GM21381 (cell line): Measurements from ENCODE around the gene HIPK4.
"Not testable (repeated sequence)": the region's sequence is repeated elsewhere in the genome, so short reads cannot be mapped to it uniquely, and the experiment has no call there.

Source experiments
- ATAC-seq: cut with Tn5 transposase; IDR thresholded peaks from one replicate; pipeline ENCODE4 v1.9.1; 2021; ENCODE audit warnings: mild to moderate bottlenecking, moderate library complexity; ENCODE audit not compliant: unreplicated experiment

The HIPK4 gene, protein sequence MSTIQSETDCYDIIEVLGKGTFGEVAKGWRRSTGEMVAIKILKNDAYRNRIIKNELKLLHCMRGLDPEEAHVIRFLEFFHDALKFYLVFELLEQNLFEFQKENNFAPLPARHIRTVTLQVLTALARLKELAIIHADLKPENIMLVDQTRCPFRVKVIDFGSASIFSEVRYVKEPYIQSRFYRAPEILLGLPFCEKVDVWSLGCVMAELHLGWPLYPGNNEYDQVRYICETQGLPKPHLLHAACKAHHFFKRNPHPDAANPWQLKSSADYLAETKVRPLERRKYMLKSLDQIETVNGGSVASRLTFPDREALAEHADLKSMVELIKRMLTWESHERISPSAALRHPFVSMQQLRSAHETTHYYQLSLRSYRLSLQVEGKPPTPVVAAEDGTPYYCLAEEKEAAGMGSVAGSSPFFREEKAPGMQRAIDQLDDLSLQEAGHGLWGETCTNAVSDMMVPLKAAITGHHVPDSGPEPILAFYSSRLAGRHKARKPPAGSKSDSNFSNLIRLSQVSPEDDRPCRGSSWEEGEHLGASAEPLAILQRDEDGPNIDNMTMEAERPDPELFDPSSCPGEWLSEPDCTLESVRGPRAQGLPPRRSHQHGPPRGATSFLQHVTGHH

GRCh38 chr19:40390084-40390742 lies at the start of gene HIPK4:
TSS of gene HIPK4 (minus strand) at chr19:40390181. CDS start at chr19:40389902, 279 bp downstream.
- ATAC-seq = no peak

GRCh38 chr19:40438284-40438683 lies 48.3 kb upstream of the HIPK4 start:
- no peak for ATAC-seq

- peak; percentile 65 for ATAC-seq
These were observed 43.6 kb upstream of the HIPK4 start for GRCh38 chr19:40433391-40434216.

GRCh38 chr19:40432760-40433159 lies 42.8 kb upstream of the HIPK4 start:
- not testable (repeated sequence) for ATAC-seq

GRCh38 chr19:40431698-40432097 lies 41.7 kb upstream of the HIPK4 start:
- ATAC-seq = no peak

GRCh38 chr19:40430242-40430641 lies 40.3 kb upstream of the HIPK4 start:
- ATAC-seq = not testable (repeated sequence)

- ATAC-seq = not testable (repeated sequence)
These were observed 38.2 kb upstream of the HIPK4 start for GRCh38 chr19:40428197-40428596.

- ATAC-seq = peak; percentile 85
These were observed 35.7 kb upstream of the HIPK4 start, which contains the start of gene SERTAD1 for GRCh38 chr19:40425450-40426287. TSS of gene SERTAD1 (minus strand) at chr19:40425992. CDS start at chr19:40423546, 2,446 bp downstream.

GRCh38 chr19:40424637-40425449 lies 34.9 kb upstream of the HIPK4 start:
- peak; percentile 1 for ATAC-seq

- no peak for ATAC-seq
These were observed 34.0 kb upstream of the HIPK4 start for GRCh38 chr19:40423938-40424337.

DNA sequence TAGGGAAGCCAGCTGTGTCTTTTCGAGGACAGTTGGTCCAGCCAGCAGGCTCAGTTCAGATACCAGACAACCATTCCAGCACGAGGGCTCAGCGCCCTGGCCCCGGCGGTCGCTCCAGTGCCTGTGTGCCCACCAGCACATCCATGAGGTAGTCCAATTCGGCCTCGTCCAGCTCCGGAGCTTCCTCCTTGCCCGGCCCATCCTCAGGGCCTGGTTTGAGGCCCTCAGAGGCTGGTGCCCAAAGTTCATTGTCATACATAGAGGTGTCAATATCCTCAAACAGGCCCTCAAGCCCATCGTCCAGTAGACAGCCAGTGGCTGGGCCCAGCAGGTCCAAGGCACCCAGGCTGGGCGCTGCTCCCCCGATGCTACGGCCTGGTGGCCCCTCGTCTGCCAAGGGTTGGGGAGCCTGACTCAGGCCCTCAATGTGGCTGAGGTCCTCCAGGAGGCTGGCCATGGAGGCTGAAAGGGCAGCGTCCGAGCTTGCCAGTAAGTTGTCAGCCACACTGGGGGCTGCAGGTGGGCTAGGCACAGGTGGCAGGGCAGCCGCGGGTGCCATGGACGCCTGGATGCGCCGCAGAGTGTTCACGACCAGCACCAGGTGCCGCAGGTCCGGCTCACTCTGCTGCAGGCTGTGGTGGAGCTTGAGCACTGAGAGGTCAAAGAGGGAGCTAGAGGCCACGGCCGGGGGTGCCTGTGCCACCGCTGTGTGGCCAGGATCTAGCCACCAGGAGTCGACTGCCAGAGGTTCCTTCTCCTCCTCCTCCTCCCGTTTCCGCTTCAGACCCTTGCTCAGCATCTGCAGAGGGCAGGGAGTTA lies 33.0 kb upstream of the HIPK4 start:
- no peak for ATAC-seq

DNA sequence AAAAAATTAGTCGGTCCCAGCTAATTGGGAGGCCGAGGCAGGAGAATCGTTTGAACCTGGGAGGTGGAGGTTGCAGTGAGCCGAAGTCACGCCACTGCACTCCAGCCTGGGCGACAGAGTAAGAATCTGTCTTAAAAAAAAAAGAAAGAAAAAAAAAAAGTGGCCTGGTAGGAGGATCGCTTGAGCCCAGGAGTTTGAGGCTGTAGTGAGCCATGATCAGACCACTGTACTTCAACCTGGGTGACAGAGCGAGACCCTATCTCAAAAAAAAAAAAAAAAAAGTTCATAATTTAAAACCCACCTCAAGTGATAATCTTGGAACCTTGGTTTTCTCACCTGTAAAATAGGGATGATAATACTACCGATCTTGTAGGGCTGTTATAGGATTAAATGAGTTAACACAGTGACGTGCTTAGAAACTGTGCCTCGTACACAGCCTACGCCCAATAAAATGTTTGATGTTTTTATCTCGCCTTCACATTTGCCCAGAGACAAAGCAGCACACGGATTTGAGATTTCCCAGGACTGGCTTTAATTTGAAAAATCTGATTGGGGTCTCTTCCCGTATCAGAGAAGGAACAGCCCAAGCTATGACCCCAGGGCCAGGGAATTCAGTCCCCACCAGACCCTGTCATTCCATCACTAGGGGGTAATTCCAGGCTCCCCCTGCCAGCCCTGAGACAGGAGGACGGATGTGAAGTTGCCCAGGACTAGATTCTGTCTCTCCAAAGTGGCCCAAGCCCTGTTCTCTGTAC lies 32.2 kb upstream of the HIPK4 start:
- no peak for ATAC-seq

DNA sequence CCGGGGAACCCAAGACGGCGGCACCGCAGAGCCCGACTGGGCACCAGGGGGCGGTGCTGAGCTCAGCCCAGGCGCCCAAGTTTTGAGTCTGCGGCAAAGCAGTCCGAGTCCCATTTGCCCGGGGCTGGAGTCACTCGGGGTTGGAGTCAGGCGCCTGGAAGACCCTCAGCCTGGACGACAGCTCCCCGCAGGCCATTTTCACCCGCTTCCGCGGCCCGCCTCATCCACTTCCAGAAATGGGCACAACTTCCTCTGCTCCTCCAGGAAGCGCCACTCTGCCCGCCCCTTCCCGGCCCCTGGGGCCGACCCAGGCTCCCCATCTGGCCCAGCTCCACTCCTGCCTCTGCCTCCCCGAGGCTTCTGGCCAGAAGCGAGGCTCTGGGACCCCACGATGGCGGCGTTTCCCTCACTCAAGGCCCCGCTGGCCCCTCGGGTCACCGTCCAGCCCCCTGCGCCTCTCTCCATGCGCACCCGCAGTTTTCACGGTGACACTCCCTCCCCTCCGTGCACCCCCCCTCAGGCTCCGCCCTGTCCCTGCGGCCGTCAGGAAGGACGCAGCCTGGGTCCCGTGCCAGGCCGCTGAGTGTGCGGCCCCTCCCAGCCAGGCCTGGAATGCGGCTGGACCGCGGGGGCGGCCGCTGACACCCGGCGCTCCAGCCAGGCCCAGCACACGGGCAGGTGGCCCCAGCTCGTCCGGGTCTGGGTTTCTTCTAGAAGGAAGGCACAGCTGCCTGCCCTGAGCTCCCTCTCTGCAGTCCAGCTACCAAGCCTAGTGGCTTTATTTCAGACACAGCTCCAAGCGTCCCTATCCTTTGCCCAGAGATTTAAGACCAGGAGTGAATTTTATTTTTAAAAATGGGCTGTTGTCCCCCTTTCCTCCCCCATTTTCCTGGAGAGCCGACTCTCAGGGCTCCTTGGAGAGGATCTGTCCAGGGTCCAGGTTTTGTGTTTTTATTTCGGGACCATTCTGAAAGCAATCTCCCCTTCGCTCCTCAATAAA lies 31.1 kb upstream of the HIPK4 start:
- peak; percentile 32 for ATAC-seq

DNA sequence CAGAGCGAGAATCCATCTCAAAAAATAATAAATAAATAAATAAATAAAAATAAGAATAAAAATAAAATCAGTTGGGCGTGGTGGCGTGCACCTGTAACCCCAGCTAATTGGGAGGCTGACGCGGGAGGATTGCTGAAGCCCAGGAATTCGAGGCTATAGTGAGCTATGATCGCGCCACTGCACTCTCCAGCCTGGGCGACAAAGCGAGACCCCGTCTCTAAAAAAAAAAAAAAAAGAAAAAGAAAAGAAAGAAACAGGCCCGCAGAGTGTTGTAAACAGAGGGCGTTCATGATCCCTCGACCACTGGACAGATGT lies 30.4 kb upstream of the HIPK4 start:
- no peak for ATAC-seq

DNA sequence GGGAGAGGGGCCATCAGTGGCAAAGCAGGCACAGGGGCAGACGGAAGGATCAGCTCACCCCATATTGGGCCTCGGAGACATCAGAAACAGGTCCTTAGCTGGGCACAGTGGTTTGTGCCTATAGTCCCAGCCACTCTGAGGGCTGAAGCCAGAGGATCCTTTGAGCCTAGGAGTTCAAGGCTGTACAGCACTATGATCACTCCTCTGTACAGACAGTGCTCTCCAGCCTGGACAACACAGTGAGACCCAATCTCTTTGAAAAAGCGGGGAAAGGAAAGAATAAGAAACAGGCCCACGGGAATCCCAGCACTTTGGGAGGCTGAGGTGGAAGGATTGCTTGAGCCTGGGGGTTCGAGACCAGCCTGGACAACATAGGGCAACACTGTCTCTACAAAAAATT lies 29.8 kb upstream of the HIPK4 start:
- ATAC-seq = no peak

GRCh38 chr19:40419066-40419612 lies 29.2 kb upstream of the HIPK4 start:
- no peak for ATAC-seq
